Measurements from ENCODE around the gene RPUSD1. TPM values are rescaled to one million over a fixed set of nuclear protein-coding genes. Genes with fewer than 3 reads are reported as not detected.

RPUSD1 gene
- total RNA-seq, 1 donor from 2014 or later, result 7.8 TPM

GRCh38 chr16:775236-775796, 12.9 kb downstream of the RPUSD1 start:
- DNase-seq (no peak), ATAC-seq (ENCODE audit: poor library complexity) (no peak)

DNA sequence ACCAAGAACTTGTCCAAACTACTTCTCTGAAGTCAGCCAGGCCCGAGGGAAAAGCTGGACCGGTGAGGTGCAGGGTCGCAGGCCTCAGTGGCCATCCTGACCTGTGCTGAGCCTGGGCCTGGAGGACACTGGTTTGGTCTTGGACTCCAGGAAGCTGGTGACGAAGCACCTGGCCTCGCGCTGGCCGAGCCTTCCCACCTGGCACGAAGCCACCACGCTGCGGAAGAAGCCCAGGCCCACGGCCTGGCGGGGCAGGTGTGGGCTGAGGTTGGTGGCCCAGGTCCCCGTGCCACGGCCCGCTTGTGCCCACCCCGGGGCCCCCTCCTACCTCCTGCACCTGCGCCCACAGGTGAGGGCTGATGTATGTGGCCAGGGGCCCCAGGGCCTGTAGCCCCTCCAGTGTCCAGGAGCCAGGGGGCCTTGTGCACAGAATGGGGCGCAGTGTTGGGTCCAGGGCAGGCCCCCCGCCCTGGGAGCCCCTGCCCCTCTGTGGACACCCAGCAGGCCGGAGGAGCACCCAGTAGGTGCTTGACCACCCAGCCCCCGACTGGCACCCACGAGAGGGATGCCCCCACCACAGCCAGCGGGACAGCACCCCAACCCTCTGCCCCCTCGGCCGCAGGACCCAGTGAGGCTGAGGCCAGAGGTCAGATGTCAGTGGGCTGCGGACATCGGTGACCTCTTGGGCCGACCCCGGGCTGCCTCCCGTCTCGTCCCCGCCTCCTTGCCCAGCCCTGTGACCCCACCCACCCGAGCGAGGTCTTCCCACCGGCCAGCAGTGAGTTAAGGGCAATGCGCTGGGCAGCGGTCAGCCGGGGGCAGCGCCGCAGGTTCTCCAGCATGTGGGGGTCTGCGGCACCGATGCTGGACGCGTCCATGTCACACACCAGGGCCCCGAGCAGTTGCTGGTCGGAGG, 13.8 kb downstream of the RPUSD1 start:
- DNase-seq (no peak), ATAC-seq (ENCODE audit: poor library complexity) (no peak)
- intact Hi-C loops (cut with DNase I), result no loop called here

More at GRCh38 chr16:775236-775796, 12.9 kb downstream of the RPUSD1 start:
- intact Hi-C loops (cut with DNase I), result no loop called here

DNA sequence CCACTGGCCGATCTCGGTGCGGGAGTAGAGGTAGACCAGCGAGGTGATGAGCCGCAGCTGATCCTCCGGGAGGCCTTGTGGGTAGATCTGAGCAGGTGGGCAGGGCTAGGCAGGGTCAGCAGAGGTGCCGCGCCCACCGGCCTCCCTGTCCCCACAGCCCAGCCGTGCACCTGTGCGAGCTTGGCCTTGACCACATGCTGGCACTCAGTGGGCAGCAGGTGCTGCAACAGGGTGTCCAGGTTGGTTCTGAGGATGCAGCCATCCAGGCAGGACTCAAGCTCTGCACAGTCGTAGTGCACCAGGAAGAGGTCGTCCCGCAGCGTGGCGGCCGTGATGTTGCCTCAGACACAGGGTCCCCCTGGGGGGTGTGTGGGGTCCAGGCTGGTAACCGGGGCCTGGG, 15.2 kb downstream of the RPUSD1 start:
- ATAC-seq (ENCODE audit: poor library complexity) (no peak), DNase-seq (no peak)
- intact Hi-C loops (cut with DNase I), result no loop called here

- no peak for DNase-seq
These were observed 17.8 kb downstream of the RPUSD1 start for GRCh38 chr16:770411-770810.

GRCh38 chr16:769934-770333, 18.2 kb downstream of the RPUSD1 start:
- no peak for ATAC-seq (ENCODE audit: poor library complexity)
- no peak for DNase-seq
- intact Hi-C loops (cut with DNase I), result no loop called here

More at GRCh38 chr16:770411-770810, 17.8 kb downstream of the RPUSD1 start:
- intact Hi-C loops (cut with DNase I), result no loop called here
- ATAC-seq (ENCODE audit: poor library complexity), result no peak

DNA sequence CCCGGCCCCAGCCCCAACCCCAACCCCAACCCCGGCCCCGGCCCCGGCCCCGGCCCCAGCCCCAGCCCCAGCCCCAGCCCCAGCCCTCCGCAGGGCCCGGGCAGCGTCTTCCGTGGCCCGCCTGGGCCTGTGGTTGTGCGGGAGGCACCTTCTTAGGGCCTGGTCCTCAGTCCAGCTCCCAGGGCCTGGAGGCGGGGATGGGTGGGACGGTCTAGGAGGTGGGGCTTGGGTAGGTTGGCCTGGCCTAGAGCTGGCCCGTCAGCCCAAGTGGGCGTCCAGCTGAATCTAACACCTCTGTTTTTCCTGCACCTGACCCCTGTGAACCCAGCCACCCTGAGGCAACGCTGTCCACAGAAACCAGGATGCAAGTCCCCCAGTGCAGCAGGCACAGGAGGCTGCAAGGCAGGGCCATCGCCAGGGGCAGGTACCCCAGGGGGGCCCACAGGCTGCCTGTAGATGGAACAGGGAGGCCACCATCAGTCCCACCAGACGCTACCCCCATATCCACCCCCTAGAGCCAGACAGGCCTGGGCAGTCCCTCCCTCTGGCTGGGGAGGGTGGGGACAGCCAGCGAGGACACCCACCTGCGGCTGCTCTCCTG, 18.9 kb downstream of the RPUSD1 start:
- intact Hi-C loops (cut with DNase I), result no loop called here
- ATAC-seq (ENCODE audit: poor library complexity) (no peak), DNase-seq (no peak)

DNA sequence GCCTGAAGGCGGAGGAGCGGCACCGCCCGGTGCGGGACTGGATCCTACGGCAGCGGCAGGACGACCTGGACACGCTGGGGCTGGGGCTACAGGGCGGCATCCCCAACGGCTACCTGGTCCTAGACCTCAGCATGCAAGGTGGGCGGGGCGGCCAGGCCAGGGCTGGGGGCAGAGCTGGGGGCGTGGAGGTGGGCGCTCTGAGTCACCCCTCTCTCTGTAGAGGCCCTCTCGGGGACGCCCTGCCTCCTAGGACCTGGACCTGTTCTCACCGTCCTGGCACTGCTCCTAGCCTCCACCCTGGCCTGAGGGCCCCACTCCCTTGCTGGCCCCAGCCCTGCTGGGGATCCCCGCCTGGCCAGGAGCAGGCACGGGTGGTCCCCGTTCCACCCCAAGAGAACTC, 19.8 kb downstream of the RPUSD1 start:
- DNase-seq (no peak), ATAC-seq (ENCODE audit: poor library complexity) (no peak)

DNA sequence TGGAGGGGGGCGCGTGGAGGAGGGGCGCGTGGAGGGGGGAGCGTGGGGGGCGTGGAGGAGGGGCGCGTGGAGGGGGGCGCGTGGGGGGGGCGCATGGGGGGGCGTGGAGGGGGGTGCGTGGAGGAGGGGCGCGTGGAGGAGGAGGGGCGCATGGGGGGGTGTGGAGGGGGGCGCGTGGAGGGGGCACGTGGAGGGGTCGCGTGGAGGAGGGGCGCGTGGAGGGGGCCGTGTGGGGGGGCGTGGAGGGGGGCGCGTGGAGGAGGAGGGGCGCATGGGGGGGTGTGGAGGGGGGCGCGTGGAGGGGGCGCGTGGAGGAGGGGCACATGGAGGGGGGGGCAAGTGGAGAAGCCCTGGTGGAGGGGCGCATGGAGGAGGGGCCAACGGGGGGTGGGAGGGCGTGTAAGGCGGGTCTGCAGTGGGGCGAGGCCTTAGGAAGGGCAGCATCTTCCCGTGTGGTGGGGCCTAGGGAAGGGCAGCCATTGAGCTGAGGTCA, 20.4 kb downstream of the RPUSD1 start:
- no peak for DNase-seq
- intact Hi-C loops (cut with DNase I), result no loop called here
- ATAC-seq (ENCODE audit: poor library complexity), result no peak

More for the DNA sequence above, 19.8 kb downstream of the RPUSD1 start:
- intact Hi-C loops (cut with DNase I), result no loop called here

DNA sequence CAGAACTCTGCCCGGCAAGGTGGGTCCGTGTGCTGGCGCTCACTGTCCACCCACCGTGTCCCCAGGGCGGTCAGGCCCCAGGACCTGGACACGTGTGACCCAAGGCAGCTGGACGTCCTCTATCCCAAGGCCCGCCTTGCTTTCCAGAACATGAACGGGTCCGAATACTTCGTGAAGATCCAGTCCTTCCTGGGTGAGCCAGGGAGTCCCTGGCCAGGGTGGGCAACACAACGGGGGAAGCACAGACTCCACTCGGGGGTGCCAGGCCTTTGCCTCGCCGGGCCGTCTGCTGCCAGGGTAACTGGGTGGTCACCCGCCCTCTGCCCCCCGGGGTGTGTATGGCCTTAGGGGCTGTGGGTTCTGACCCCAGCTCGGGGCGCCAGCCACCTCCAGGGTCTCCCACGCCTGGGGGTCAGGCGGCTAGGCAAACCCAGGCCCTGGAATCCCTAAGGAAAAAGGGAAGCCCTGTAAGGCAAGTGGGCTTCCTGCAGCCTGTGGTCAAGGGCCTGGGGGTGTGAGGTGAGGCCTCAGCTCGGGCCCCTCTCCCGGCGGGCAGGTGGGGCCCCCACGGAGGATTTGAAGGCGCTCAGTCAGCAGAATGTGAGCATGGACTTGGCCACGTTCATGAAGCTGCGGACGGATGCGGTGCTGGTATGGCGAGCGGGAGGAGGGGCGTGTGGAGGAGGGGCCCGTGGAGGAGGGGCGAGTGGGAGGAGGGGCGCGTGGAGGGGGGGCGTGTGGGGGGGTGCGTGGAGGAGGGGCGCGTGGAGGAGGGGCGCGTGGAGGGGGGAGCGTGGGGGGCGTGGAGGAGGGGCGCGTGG, 21.2 kb downstream of the RPUSD1 start:
- ATAC-seq (ENCODE audit: poor library complexity) (no peak), DNase-seq (no peak)
- intact Hi-C loops (cut with DNase I), result no loop called here

GRCh38 chr16:766008-766819, 22.0 kb downstream of the RPUSD1 start:
- DNase-seq (no peak), ATAC-seq (ENCODE audit: poor library complexity) (no peak)
- intact Hi-C loops (cut with DNase I), result no loop called here

DNA sequence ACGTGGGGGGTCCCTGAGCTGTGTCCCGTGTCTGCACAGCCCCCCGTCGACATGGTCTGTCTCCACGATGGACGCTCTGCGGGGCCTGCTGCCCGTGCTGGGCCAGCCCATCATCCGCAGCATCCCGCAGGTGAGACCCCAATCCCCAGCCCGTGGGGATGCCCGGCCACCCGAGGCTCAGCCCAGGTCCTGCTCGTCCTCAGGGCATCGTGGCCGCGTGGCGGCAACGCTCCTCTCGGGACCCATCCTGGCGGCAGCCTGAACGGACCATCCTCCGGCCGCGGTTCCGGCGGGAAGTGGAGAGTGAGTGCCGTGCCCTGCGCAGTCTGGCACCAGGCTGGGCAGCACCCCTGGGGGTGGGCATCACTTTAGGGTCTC, 22.7 kb downstream of the RPUSD1 start:
- intact Hi-C loops (cut with DNase I), result no loop called here
- ATAC-seq (ENCODE audit: poor library complexity) (no peak), DNase-seq (no peak)

DNA sequence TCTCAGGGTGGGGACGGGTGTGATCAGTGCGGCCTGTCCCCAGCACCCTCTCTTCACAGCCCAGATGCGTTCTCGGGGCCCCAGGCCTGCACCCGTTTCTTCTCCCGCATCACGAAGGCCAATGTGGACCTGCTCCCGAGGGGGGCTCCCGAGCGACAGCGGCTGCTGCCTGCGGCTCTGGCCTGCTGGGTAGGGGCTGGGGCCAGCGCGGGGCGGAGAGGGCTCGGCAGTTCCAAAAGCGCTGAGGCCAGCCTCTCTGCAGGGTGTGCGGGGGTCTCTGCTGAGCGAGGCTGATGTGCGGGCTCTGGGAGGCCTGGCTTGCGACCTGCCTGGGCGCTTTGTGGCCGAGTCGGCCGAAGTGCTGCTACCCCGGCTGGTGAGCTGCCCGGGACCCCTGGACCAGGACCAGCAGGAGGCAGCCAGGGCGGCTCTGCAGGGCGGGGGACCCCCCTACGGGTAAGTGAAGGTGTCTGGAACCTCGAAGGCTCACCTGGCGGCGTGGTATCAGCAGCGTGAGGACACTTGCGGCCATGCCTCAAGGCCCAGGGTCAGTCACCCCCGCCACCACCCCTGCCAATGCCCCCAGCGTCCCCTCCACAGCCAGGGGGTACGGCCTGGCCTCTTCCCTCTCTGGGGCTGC, 23.2 kb downstream of the RPUSD1 start:
- ATAC-seq (ENCODE audit: poor library complexity), result no peak
- intact Hi-C loops (cut with DNase I), result no loop called here
- no peak for DNase-seq

DNA sequence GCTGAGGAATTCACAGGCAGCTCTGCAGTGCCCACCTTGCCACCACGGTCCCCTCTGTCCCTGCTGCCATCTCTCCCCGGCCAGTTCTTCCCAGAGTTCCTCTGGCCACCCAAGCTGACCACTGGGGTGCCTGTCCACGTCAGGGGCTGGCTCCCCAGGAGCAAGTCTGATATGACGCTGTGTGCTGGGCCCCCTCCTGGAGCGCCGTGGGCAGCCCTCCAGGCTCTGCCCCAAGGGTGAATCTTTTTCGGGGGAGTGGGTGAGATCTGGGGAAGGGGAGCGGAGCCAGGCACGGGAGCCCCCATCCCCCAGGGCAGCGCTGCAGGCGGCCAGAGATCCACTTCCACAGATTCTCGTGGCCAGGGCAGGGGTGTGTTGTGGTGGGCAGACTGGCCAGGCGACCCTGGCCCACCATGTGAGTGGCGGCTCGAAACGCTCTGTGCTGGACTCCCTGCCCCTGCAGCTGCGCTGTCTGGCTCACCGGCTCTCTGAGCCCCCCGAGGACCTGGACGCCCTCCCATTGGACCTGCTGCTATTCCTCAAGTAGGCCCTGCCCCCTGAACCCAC, 23.9 kb downstream of the RPUSD1 start:
- no peak for DNase-seq
- no peak for ATAC-seq (ENCODE audit: poor library complexity)

DNA sequence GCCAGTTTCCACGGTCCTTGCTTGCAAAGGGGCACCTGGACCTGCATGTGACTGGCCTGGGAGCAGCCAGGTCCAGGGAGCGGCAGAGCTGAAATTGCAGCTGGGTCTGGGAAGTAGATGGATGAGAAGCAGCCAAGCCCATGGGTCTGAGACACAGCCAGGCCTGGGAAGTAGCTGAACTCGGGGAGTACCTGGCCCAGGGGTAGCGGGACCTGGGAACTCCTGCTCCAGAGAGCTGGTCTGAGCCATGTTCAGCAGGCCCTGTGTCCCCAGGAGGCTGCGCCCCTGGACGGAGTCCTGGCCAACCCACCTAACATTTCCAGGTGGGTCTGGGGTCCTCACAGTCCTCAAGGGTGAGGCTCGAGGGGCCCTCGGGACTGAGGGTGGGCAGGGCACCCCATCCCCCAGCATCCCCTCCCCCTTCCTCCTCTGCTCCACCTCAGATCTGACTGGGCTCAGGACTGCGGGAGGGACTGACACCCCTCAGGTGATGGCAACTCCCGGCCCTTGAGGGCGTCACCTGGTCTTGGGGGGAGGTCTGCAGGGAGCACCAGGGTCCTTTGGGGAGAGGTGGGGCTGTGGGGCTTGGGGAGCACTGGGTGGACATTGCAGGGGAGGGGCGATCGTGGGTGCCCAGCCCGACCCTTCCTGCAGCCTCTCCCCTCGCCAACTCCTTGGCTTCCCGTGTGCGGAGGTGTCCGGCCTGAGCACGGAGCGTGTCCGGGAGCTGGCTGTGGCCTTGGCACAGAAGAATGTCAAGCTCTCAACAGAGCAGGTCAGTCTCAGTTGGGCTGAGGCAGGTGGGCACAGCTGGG, 24.6 kb downstream of the RPUSD1 start:
- intact Hi-C loops (cut with DNase I), result no loop called here
- ATAC-seq (ENCODE audit: poor library complexity) (no peak), DNase-seq (no peak)

More for the DNA sequence above, 23.9 kb downstream of the RPUSD1 start:
- intact Hi-C loops (cut with DNase I), result no loop called here

- DNase-seq (no peak), ATAC-seq (ENCODE audit: poor library complexity) (no peak)
- intact Hi-C loops (cut with DNase I), result no loop called here
These were observed 25.4 kb downstream of the RPUSD1 start for GRCh38 chr16:762595-763268.
